NCI-H2227 (cell line): ENCODE measurements around the gene IL10RB.
"Not testable (repeated sequence)": the region's sequence is repeated elsewhere in the genome, so short reads cannot be mapped to it uniquely, and the experiment has no call there.

Experiments
- DNase-seq: peaks from one replicate; lab custom pipeline; 2025; ENCODE audit not compliant: unreplicated experiment; lab: John Stamatoyannopoulos, UW

Gene IL10RB

GRCh38 chr21:33266050-33266788 lies at the start of gene IL10RB:
IL10RB (plus strand) TSS chr21:33266367; CDS start chr21:33266466, 99 bp downstream.
- peak; percentile 82 for DNase-seq

- DNase-seq: no peak
Observed at GRCh38 chr21:33217138-33217520, 49.0 kb upstream of the IL10RB start.

GRCh38 chr21:33219300-33219699 lies 46.9 kb upstream of the IL10RB start:
- no peak for DNase-seq

GRCh38 chr21:33219954-33220353 lies 46.2 kb upstream of the IL10RB start:
- DNase-seq: no peak

GRCh38 chr21:33225376-33225775 lies 40.8 kb upstream of the IL10RB start:
- not testable (repeated sequence) for DNase-seq

GRCh38 chr21:33228455-33228854 lies 37.7 kb upstream of the IL10RB start:
- DNase-seq: no peak

- no peak for DNase-seq
Observed at GRCh38 chr21:33229099-33229783, 36.9 kb upstream of the IL10RB start.

- DNase-seq: peak; percentile 83
Observed at GRCh38 chr21:33229784-33230544, 36.2 kb upstream of the IL10RB start, which contains the start of gene IFNAR2. IFNAR2 (plus strand) TSS chr21:33229938; CDS start chr21:33241923, 11,985 bp downstream.

- peak; percentile 37 for DNase-seq
Observed at GRCh38 chr21:33230545-33231324, 35.4 kb upstream of the IL10RB start.

GRCh38 chr21:33231526-33231925 lies 34.6 kb upstream of the IL10RB start:
- no peak for DNase-seq

GRCh38 chr21:33232291-33233034 lies 33.7 kb upstream of the IL10RB start:
- no peak for DNase-seq

GRCh38 chr21:33234635-33235520 lies 31.3 kb upstream of the IL10RB start:
- DNase-seq: no peak

GRCh38 chr21:33236013-33236686 lies 30.0 kb upstream of the IL10RB start:
- no peak for DNase-seq

- no peak for DNase-seq
Observed at GRCh38 chr21:33236766-33237165, 29.4 kb upstream of the IL10RB start.

GRCh38 chr21:33237486-33237885 lies 28.7 kb upstream of the IL10RB start:
- no peak for DNase-seq

- DNase-seq: no peak
Observed at GRCh38 chr21:33238146-33238545, 28.0 kb upstream of the IL10RB start.

GRCh38 chr21:33238565-33239255 lies 27.5 kb upstream of the IL10RB start:
- DNase-seq: no peak

GRCh38 chr21:33239559-33240127 lies 26.5 kb upstream of the IL10RB start:
- not testable (repeated sequence) for DNase-seq
